KOPT-K1 (cell line): ENCODE measurements around the gene KRT4.

Experiments used
- H3K27ac ChIP-seq: fragments of 200-600 bp; sonication (generic); 2 replicates; pipeline ENCODE4 v1.5.1; 2016; ENCODE audit warnings: antibody characterized with exemption, mild to moderate bottlenecking, low read depth, low read length; ENCODE audit not compliant: poor library complexity, severe bottlenecking
- H3K36me3 ChIP-seq: fragments of 200-600 bp; sonication (generic); 2 replicates; pipeline ENCODE4 v1.5.1; 2017; ENCODE audit warnings: antibody characterized with exemption, mild to moderate bottlenecking, low read length, moderate library complexity; ENCODE audit not compliant: insufficient read depth
- H3K9me3 ChIP-seq: fragments of 200-600 bp; sonication (generic); 2 replicates; pipeline ENCODE4 v1.5.1; 2017; ENCODE audit warnings: antibody characterized with exemption, low read length, mild to moderate bottlenecking; ENCODE audit not compliant: insufficient read depth, poor library complexity, severe bottlenecking

The KRT4 gene

GRCh38 chr12:52844386-52844785 is 30.5 kb upstream of the KRT4 start:
- Histone ChIP-seq H3K9me3 (no peaks in the 10 kb centered on the region), H3K27ac (no peak overlapping the region), H3K36me3 (no peaks in the 10 kb centered on the region)

- H3K27ac ChIP-seq: no peak overlapping the region
- H3K9me3 ChIP-seq: no peaks in the 10 kb centered on the region
- H3K36me3 ChIP-seq: no peaks in the 10 kb centered on the region
Measured at GRCh38 chr12:52839436-52840105, 25.7 kb upstream of the KRT4 start.

- Histone ChIP-seq H3K27ac (no peak overlapping the region), H3K36me3 (no peaks in the 10 kb centered on the region), H3K9me3 (no peaks in the 10 kb centered on the region)
Measured at GRCh38 chr12:52838609-52839435, 24.9 kb upstream of the KRT4 start.

GRCh38 chr12:52837781-52838608 is 24.1 kb upstream of the KRT4 start:
- no peaks in the 10 kb centered on the region for H3K36me3 ChIP-seq
- H3K27ac ChIP-seq: no peak overlapping the region
- no peaks in the 10 kb centered on the region for H3K9me3 ChIP-seq

GRCh38 chr12:52837413-52837741 is 23.5 kb upstream of the KRT4 start:
- Histone ChIP-seq H3K36me3 (no peaks in the 10 kb centered on the region), H3K27ac (no peak overlapping the region), H3K9me3 (no peaks in the 10 kb centered on the region)

GRCh38 chr12:52836491-52837412 is 22.8 kb upstream of the KRT4 start:
- H3K27ac ChIP-seq: no peak overlapping the region
- H3K9me3 ChIP-seq: no peaks in the 10 kb centered on the region
- no peaks in the 10 kb centered on the region for H3K36me3 ChIP-seq

- no peak overlapping the region for H3K27ac ChIP-seq
- H3K36me3 ChIP-seq: no peaks in the 10 kb centered on the region
- no peaks in the 10 kb centered on the region for H3K9me3 ChIP-seq
Measured at GRCh38 chr12:52836042-52836466, 22.1 kb upstream of the KRT4 start.

- Histone ChIP-seq H3K27ac (no peak overlapping the region), H3K9me3 (no peaks in the 10 kb centered on the region), H3K36me3 (no peaks in the 10 kb centered on the region)
Measured at GRCh38 chr12:52835271-52836041, 21.5 kb upstream of the KRT4 start.

- Histone ChIP-seq H3K9me3 (no peaks in the 10 kb centered on the region), H3K27ac (no peak overlapping the region), H3K36me3 (no peaks in the 10 kb centered on the region)
Measured at GRCh38 chr12:52834727-52835001, 20.7 kb upstream of the KRT4 start.

GRCh38 chr12:52833922-52834726 is 20.2 kb upstream of the KRT4 start, which contains the start of gene KRT79:
Gene KRT79 (minus strand): TSS chr12:52834311. CDS start chr12:52834260, 51 bp downstream.
- Histone ChIP-seq H3K27ac (no peak within 1 kb of the TSS), H3K36me3 (no peaks in the 10 kb centered on the region), H3K9me3 (no peaks in the 10 kb centered on the region)

GRCh38 chr12:52832985-52833905 is 19.3 kb upstream of the KRT4 start:
- no peaks in the 10 kb centered on the region for H3K36me3 ChIP-seq
- no peaks in the 10 kb centered on the region for H3K9me3 ChIP-seq
- H3K27ac ChIP-seq: no peak overlapping the region

GRCh38 chr12:52832451-52832850 is 18.5 kb upstream of the KRT4 start:
- Histone ChIP-seq H3K9me3 (no peaks in the 10 kb centered on the region), H3K27ac (no peak overlapping the region), H3K36me3 (no peaks in the 10 kb centered on the region)
